ENCODE results near the gene PKP4. TPM values are rescaled to one million over a fixed set of nuclear protein-coding genes. Genes with fewer than 3 reads are reported as not detected.

The PKP4 gene
- total RNA-seq, 1 experiment from 2014 or later, result 55.2 TPM

- Histone ChIP-seq H4K20me1 (ENCODE audit: insufficient read depth) (no peaks in the 10 kb centered on the region), H3K36me3 (ENCODE audit: control insufficient read depth in 1 of 2, insufficient read depth in 2 of 2, low read length in 2 of 2) (no peaks in the 10 kb centered on the region), H3K4me3 (replicated peaks in 1 of 2; ENCODE audit: low read depth in 1 of 2, low read length in 2 of 2) (no peak overlapping the region), H3K4me2 (ENCODE audit: low read length) (no peak overlapping the region), H3K27ac (ENCODE audit: low read depth, low read length) (no peak overlapping the region), H3K27me3 (ENCODE audit: insufficient read depth, low read length) (no peaks in the 10 kb centered on the region), H2AFZ (ENCODE audit: low read depth, low read length, poor library complexity, severe bottlenecking) (no peak overlapping the region), H3K9me2 (ENCODE audit: insufficient read depth) (no peaks in the 10 kb centered on the region), H3K9me3 (ENCODE audit: control insufficient read depth in 1 of 2, insufficient read depth in 1 of 2, low read depth in 1 of 2, low read length in 2 of 2) (no peaks in the 10 kb centered on the region), H3K9ac (ENCODE audit: low read length) (no peak overlapping the region), H3K79me2 (ENCODE audit: insufficient read depth, low read length) (peaks cover 60% of the 10 kb centered on the region), H3K4me1 (ENCODE audit: control insufficient read depth in 1 of 2, insufficient read depth in 2 of 2, low read length in 2 of 2) (peaks cover 4 to 17% of the 10 kb centered on the region in 2 experiments)
- ChIA-PET RAD21 (ENCODE audit: low non-redundant PET in 1 of 2, low total read pairs in 2 of 2, uncharacterized antibody in 2 of 2, unreplicated experiment in 2 of 2) (no interaction called here), CTCF (no interaction called here), POLR2A (no interaction called here)
- TF ChIP-seq REST (IDR thresholded peaks at IDR 0.05; ENCODE audit: low read depth), result no peak
- no TSS peak for BruUV-seq (replicated peaks)
- ATAC-seq (no peak), DNase-seq (ENCODE audit: low read depth, low spot score) (no peak)
- intact Hi-C loops (cut with micrococcal nuclease), result no loop called here
Measured at GRCh38 chr2:158512323-158512722, 55.6 kb downstream of the PKP4 start.

- intact Hi-C loops (cut with micrococcal nuclease), result no loop called here
- Histone ChIP-seq H2AFZ (ENCODE audit: low read depth, low read length, poor library complexity, severe bottlenecking) (no peak overlapping the region), H3K79me2 (ENCODE audit: insufficient read depth, low read length) (peaks cover 62% of the 10 kb centered on the region), H3K9ac (ENCODE audit: low read length) (no peak overlapping the region), H3K4me1 (ENCODE audit: control insufficient read depth in 1 of 2, insufficient read depth in 2 of 2, low read length in 2 of 2) (peaks cover 2 to 17% of the 10 kb centered on the region in 2 experiments; a peak in 3 of 4 replicates), H3K9me2 (ENCODE audit: insufficient read depth) (no peaks in the 10 kb centered on the region), H4K20me1 (ENCODE audit: insufficient read depth) (no peaks in the 10 kb centered on the region), H3K4me2 (ENCODE audit: low read length) (no peak overlapping the region), H3K36me3 (ENCODE audit: control insufficient read depth in 1 of 2, insufficient read depth in 2 of 2, low read length in 2 of 2) (no peaks in the 10 kb centered on the region), H3K27me3 (ENCODE audit: insufficient read depth, low read length) (no peaks in the 10 kb centered on the region), H3K4me3 (replicated peaks in 1 of 2; ENCODE audit: low read depth in 1 of 2, low read length in 2 of 2) (no peak overlapping the region), H3K9me3 (ENCODE audit: control insufficient read depth in 1 of 2, insufficient read depth in 1 of 2, low read depth in 1 of 2, low read length in 2 of 2) (no peaks in the 10 kb centered on the region), H3K27ac (ENCODE audit: low read depth, low read length) (no peak overlapping the region)
- no peak for DNase-seq (ENCODE audit: low read depth, low spot score)
- ChIA-PET RAD21 (ENCODE audit: low non-redundant PET in 1 of 2, low total read pairs in 2 of 2, uncharacterized antibody in 2 of 2, unreplicated experiment in 2 of 2) (no interaction called here), CTCF (no interaction called here), POLR2A (no interaction called here)
- no TSS peak for BruUV-seq (replicated peaks)
- TF ChIP-seq RAD21 (IDR thresholded peaks at IDR 0.05; ENCODE audit: low read depth), result no peak
- no peak for TF ChIP-seq ATF3 (IDR thresholded peaks at IDR 0.05)
- TF ChIP-seq ELF1 (IDR thresholded peaks at IDR 0.05; ENCODE audit: borderline replicate concordance, low read depth), result no peak
- no peak for TF ChIP-seq SRF (IDR thresholded peaks at IDR 0.05; ENCODE audit: low read depth)
- TF ChIP-seq JUND (IDR thresholded peaks at IDR 0.05), result no peak
- TF ChIP-seq CTCF (IDR thresholded peaks at IDR 0.05 in 2 of 3, conservative IDR thresholded peaks at IDR 0.05 in 1 of 3; ENCODE audit: borderline replicate concordance in 1 of 3, insufficient read depth in 1 of 3, low read depth in 2 of 3, low read length in 2 of 3), result no peak
- no peak for TF ChIP-seq FOSL1 (IDR thresholded peaks at IDR 0.05; ENCODE audit: low read depth)
- TF ChIP-seq ZFX (IDR thresholded peaks at IDR 0.05), result no peak
- no peak for TF ChIP-seq EGR1 (IDR thresholded peaks at IDR 0.05; ENCODE audit: low read depth)
- ATAC-seq, result no peak
Measured at GRCh38 chr2:158513841-158514240, 57.1 kb downstream of the PKP4 start.

All from HCT116 (cell line).